MCF 10A (cell line): ENCODE data around the gene PAIP2. TPM values are rescaled to one million over a fixed set of nuclear protein-coding genes. Genes with fewer than 3 reads are reported as not detected.
"Not testable (repeated sequence)": the region's sequence is repeated elsewhere in the genome, so short reads cannot be mapped to it uniquely, and the experiment has no call there.

Experiments
- BruUV-seq: library from RNA; stranded (reverse); fragments of 400-500 nt; replicated peaks from 2 replicates; lab custom pipeline; 2021; lab: Mats Ljungman, UMichigan
- CTCF ChIA-PET: fragments of 300-600 bp; sonication (Branson Sonifier 250); formaldehyde crosslinking; extraction: SDS; loops from one replicate; lab custom pipeline; 2021; ENCODE audit warnings: antibody characterized with exemption, inconsistent platforms; lab: Yijun Ruan, JAX
- POLR2A ChIA-PET: fragments of 300-600, 350-650 bp; sonication (Branson Sonifier 250); formaldehyde crosslinking; extraction: SDS; loops from one replicate; lab custom pipeline; 2020; ENCODE audit warnings: antibody characterized with exemption, inconsistent platforms; lab: Yijun Ruan, JAX
- DNase-seq: peaks from one replicate; pipeline ENCODE4 v3.0.0-alpha.2; 2018; ENCODE audit not compliant: unreplicated experiment
- H3K27ac Mint-ChIP-seq: one replicate; pipeline ENCODE4 v1.8.0; 2022; ENCODE audit warnings: mild to moderate bottlenecking, low read depth, mixed read lengths; ENCODE audit not compliant: unreplicated experiment
- H3K27me3 Mint-ChIP-seq: one replicate; pipeline ENCODE4 v1.8.0; 2022; ENCODE audit warnings: mixed read lengths; ENCODE audit not compliant: insufficient read depth, unreplicated experiment
- H3K36me3 Mint-ChIP-seq: one replicate; pipeline ENCODE4 v1.8.0; 2022; ENCODE audit warnings: mild to moderate bottlenecking, moderate library complexity, mixed read lengths; ENCODE audit not compliant: insufficient read depth, unreplicated experiment
- H3K4me1 Mint-ChIP-seq: one replicate; pipeline ENCODE4 v1.8.0; 2022; ENCODE audit warnings: mixed read lengths; ENCODE audit not compliant: insufficient read depth, unreplicated experiment
- H3K4me3 Mint-ChIP-seq: one replicate; pipeline ENCODE4 v1.8.0; 2022; ENCODE audit warnings: mild to moderate bottlenecking, moderate library complexity, mixed read lengths; ENCODE audit not compliant: unreplicated experiment
- H3K9me3 Mint-ChIP-seq: one replicate; pipeline ENCODE4 v1.8.0; 2022; ENCODE audit warnings: mixed read lengths; ENCODE audit not compliant: unreplicated experiment
- CTCF ChIP-seq: fragments of 200-600 bp; IDR thresholded peaks from one replicate; pipeline ENCODE4 v1.8.0; 2022; ENCODE audit warnings: antibody characterized with exemption, mild to moderate bottlenecking; ENCODE audit not compliant: unreplicated experiment
- intact Hi-C: fragments of 100-400 bp; cut with micrococcal nuclease; formaldehyde crosslinking; loops from 2 replicates; pipeline ENCODE4 v1.14.1; 2022
- total RNA-seq: library from RNA; stranded (reverse); gene quantifications from 2 replicates; pipeline ENCODE4 v1.2.3, GENCODE V29; 2022

The PAIP2 gene
- total RNA-seq, 1 experiment from 2014 or later, result 108 TPM

- POLR2A ChIA-PET, result interaction anchor here (0.9 to 3.8 kb wide), 4 partner anchors 10 to 207 kb away, joined by 4 to 33 read pairs (median 4); partner anchors contain the start of genes PAIP2 and UBE2D2
These were observed 12.5 kb downstream of the PAIP2 start for GRCh38 chr5:139354186-139354585.

GRCh38 chr5:139355900-139356299, 14.2 kb downstream of the PAIP2 start:
- H3K9me3 Mint-ChIP-seq, H3K27me3 Mint-ChIP-seq, H3K4me3 Mint-ChIP-seq, DNase-seq, CTCF ChIA-PET, intact Hi-C loops, BruUV-seq, H3K27ac Mint-ChIP-seq: not testable (repeated sequence)
- peaks cover 76% of the 10 kb centered on the region for H3K36me3 Mint-ChIP-seq
- peaks cover 21% of the 10 kb centered on the region for H3K4me1 Mint-ChIP-seq
- POLR2A ChIA-PET, result interaction anchor here (0.7 to 3.8 kb wide), 3 partner anchors 15 to 89 kb away, joined by 3 to 33 read pairs (median 3); partner anchors contain the start of gene PAIP2

More at GRCh38 chr5:139354186-139354585, 12.5 kb downstream of the PAIP2 start:
- peaks cover 73% of the 10 kb centered on the region for H3K36me3 Mint-ChIP-seq
- CTCF ChIA-PET, result interaction anchor here (0.5 to 1.8 kb wide), 3 partner anchors 12 to 483 kb away, joined by 3 to 16 read pairs (median 3); partner anchors contain the start of gene PAIP2
- peaks cover 9% of the 10 kb centered on the region for H3K9me3 Mint-ChIP-seq
- H3K27me3 Mint-ChIP-seq, result no peaks in the 10 kb centered on the region
- H3K27ac Mint-ChIP-seq, result no peak overlapping the region
- no peak for DNase-seq
- no TSS peak for BruUV-seq
- H3K4me3 Mint-ChIP-seq, result no peak overlapping the region
- TF ChIP-seq CTCF, result no peak
- H3K4me1 Mint-ChIP-seq, result peaks cover 16% of the 10 kb centered on the region
- intact Hi-C loops, result no loop called here

- intact Hi-C loops, result no loop called here
- Mint-ChIP-seq H3K4me3 (no peak overlapping the region), H3K36me3 (peaks cover 70% of the 10 kb centered on the region), H3K9me3 (peaks cover 9% of the 10 kb centered on the region), H3K4me1 (peaks cover 15% of the 10 kb centered on the region), H3K27me3 (no peaks in the 10 kb centered on the region), H3K27ac (peak overlapping the region; percentile 61)
- TF ChIP-seq CTCF, result no peak
- POLR2A ChIA-PET, result interaction anchor here (0.9 to 2.6 kb wide), 3 partner anchors 14 to 16 kb away, joined by 3 to 16 read pairs (median 7); partner anchors contain the start of gene PAIP2
- DNase-seq, result no peak
- CTCF ChIA-PET, result interaction anchor here (0.6 to 1.6 kb wide), 3 partner anchors 9 to 17 kb away, joined by 3 to 7 read pairs (median 3); partner anchors contain the start of gene PAIP2
- BruUV-seq, result no TSS peak
These were observed 16.4 kb downstream of the PAIP2 start for GRCh38 chr5:139358064-139358463.

DNA sequence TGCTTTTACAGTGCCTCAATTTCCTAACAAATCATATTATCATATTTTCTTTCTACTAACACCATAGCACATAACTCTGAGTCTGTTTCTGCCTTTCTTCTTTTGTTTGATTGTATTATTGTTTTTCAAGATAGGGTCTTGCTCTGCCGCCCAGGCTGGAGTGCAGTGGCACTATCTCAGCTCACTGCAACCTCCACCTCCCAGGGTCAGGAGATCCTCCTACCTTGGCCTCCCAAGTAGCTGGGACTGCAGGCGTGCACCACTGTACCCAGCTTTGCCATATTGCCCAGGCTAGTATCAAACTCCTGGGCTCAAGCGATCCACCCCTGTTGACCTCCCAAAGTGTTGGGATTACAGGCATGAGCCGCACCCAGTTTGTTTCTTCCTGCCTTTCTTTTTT, 18.7 kb downstream of the PAIP2 start:
- BruUV-seq, result no TSS peak
- no peak for DNase-seq
- H3K36me3 Mint-ChIP-seq, result peaks cover 76% of the 10 kb centered on the region
- ChIA-PET POLR2A (interaction anchor here (0.6 to 1.5 kb wide), 3 partner anchors 18 to 206 kb away, joined by 3 to 11 read pairs (median 3); partner anchors contain the start of genes DNAJC18 and PAIP2), CTCF (no interaction called here)
- peaks cover 15% of the 10 kb centered on the region for H3K4me1 Mint-ChIP-seq
- TF ChIP-seq CTCF, result no peak
- no peak overlapping the region for H3K27ac Mint-ChIP-seq
- H3K27me3 Mint-ChIP-seq, result no peaks in the 10 kb centered on the region
- H3K9me3 Mint-ChIP-seq, result no peaks in the 10 kb centered on the region
- intact Hi-C loops, result no loop called here
- H3K4me3 Mint-ChIP-seq, result no peak overlapping the region
